GM18868 (cell line): ENCODE measurements around the gene BRD4.

Experiments used
- ATAC-seq: cut with Tn5 transposase; IDR thresholded peaks from one replicate; pipeline ENCODE4 v1.9.1; 2021; ENCODE audit warnings: mild to moderate bottlenecking, moderate library complexity; ENCODE audit not compliant: unreplicated experiment

Gene BRD4

DNA sequence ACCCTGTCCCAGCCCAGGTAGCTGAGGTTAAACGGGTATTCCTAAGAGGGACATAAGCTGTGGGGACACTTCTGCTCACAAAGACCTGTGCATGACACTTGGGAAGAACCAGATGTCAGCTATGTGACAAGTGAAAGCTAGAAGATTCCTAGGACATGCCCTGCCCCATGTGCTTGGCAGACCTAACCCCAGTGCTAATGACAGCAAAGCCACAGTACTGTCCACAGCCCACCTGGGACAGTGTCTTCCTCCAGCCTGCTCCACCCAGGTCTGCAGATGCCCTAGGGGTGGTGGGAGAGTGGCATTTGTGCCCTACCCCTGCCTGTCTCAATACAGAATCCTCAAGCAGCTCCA is 81.7 kb downstream of the BRD4 start:
- no peak for ATAC-seq

DNA sequence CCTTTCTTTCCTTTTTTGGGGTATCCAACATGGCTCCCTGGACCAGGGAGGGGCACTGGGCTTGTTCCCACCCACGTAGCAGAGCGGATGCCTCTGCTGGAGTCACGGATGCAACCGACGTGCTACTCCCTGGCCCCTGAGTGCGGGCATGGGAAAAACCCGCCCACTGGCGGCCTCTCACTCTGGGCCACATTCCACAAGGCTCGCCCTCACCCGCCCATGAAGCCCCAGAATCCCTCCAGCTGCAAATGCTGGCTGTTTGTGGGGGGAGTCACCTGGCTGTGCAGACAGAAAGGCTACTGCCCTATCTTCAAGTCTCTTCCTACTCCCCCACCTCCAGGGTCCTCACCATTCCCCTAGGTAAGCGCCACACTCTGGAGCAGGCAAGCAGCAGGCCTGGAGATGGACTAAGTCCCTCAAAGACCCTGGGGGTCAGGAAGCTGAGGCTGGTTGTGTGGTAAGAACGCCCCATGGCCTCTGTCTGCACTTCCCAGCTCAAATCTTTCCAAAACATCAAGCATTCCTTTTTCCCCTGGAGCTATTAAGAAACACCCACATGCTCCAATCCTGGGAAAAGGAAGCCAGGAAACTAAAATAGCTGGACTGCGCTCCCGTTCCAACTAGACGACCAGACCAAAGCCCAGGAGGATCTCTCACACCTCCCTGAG is 82.2 kb downstream of the BRD4 start:
- ATAC-seq: no peak

DNA sequence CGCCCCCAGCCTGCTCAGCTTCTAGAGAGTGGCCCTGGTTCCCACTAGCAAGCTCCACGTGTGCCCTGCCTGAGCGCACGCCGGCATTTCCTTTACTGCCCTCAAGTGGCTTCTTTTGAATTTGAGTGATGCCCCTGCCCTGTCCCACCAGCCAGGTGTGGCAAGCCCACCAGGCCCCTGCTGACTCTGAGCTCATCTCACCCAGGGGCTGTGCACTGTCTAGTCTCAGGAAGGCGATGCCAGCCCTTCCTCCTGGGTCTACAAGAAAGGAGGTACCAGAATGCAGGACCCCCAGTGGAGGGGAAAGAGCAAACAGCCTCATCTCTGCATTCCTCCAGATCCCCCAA is 82.8 kb downstream of the BRD4 start:
- no peak for ATAC-seq

DNA sequence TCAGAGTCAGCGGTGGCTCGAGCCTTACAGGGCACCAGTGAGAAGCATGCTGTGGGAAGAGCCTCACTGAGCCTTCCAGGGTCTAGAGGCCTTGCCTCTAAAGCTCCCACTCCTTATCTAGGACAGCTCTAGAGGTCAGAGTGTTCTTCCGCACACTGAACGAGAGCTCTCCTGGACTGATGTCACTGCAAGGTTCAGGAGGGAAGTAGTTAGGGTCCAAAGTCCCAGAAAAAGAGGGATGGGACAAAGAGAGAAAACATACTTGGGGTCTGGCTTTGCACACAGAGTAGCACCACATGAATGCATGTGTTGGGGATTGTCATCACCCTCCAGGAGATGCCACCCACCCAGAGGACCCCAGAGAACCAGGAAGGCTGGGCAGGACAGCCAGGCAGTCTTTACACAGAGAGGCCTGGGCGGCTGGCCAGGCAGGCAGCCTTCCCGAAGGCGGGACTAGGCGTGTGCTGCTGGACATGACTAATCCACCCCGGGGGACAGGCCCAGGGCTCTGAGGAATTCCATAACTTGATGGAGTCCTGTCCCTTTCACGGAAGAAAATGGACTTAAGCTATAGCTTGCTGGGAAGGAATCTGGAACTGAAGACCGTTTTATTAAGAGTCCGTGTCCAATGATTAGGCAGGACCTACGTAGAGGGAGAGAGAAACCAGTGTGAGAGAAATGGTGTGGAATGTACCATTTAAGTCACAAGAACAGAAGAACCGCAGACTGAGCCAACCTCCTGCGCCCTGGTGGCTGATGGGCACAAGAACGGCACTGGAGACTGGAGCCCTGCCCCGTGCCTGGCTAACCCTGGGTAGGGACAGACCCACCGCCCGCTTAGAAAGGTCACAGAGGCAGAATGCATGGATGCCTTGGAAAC is 83.5 kb downstream of the BRD4 start:
- no peak for ATAC-seq

- no peak for ATAC-seq
These were observed 84.2 kb downstream of the BRD4 start for GRCh38 chr19:15248106-15248505.

DNA sequence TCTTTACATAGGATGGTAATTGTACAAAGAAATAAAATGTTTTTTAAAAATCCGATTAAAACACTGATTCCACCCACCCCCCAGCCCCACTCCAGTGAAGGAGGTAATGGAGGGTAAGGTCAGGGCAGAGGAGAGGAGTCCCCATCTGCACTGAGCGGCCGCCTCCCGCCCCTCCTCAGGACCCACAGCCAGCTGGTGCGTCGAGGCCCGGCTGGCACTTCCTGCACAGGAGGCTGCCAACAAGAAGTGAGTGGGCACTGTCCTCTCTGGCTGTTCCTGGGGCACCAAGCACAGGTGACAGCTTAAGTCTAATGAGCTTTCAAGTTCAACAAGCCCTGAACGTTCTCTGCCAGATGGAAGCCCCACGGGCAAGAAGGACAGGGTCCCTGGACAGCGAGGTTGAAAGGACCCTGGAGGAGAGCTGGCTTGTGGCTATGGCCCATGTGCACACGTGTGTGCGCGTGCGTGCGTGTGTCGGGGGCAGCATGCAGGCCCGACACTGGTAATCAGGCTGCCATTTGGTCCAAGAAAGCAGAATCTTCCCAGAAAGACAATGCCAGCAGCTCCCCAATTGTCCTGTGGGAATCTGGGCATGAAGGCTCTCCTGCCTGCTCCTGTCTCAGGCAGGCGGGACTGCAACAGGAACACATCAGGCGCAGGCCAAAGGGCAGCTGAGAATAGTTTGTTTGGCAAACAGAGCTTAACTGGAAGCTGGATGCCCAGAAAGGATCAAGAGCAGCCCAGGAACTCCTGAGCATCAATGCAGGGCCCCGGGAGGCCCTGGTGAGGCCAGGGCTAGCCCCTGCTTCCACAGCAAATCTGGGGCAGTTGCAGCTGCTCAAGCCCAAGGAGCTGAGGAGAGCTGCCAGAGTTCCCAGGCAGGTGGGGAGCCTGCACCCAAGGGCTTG is 85.0 kb downstream of the BRD4 start:
- no peak for ATAC-seq

- ATAC-seq: no peak
These were observed 86.2 kb downstream of the BRD4 start for GRCh38 chr19:15246198-15246481.

DNA sequence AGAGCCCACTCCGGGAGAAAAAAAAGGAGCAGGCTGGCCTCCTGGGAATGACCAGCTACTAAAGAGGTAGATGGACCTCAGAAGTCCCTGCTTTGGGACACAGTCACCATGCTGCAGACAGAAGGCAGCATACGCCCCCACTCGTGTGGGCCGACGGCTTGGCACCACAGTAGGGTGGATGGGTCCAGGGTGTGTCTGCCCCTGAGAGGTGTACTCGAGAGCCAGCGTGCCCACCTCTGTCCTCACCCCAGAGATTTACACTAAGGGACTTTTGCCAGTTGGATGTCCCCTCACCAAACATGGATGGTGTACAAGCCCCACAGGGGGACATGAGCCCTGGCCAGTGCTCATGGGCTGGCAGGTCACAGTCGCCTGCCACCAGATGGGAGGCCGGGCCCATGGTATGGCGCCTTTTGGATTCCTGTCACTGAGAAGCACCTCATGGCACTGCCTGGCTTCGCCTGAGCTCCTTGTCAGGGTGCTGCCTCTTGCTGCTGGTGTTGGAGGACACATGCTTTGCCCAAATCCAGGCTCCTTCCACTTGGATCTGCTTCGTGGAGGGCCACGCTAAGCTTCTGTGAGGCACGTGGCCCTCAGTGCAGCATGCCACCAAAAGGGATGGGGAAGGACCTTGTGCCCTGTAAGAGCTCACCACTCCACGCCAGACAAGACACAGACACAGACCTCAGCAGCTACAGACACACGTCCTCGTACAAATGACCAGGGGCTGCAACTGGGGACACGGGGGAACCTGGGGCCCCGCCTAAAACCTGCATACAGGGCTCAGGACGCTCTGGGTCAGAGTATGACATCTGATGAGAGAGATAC is 86.8 kb downstream of the BRD4 start:
- no peak for ATAC-seq

- ATAC-seq: no peak
These were observed 87.5 kb downstream of the BRD4 start for GRCh38 chr19:15244808-15245207.

GRCh38 chr19:15244106-15244803 is 88.1 kb downstream of the BRD4 start:
- ATAC-seq: no peak

GRCh38 chr19:15243236-15243957 is 88.9 kb downstream of the BRD4 start:
- no peak for ATAC-seq

DNA sequence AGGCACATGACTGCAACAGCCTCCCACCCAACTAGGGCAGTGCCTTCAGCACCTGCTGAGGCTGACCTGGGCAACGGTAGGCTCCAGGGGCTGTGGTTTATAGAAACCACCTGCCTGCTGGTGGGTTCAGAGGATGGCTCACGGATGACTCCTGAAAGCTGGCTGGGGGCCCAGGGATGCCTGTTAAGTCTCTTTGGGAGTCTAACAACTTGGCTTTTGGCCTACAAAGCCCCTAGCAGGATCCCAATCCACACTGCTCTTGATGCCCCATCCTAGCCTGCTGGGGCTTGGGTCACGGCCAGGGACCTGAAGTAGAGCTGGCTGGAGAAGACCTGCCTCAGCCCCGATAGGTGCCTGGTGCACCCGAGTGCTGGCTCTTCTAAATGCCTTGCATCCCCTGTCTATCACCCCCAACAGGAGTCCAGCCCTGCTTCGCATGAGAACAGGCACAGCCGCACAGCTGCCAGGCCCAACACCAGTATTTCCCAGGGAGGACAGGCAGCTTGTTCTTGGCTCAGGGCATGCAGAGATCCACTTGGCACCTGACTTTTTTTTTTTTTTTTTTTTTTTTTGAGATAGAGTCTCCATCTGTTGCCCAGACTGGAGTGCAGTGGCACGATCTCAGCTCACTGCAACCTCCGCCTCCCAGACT is 91.0 kb downstream of the BRD4 start:
- ATAC-seq: no peak

GRCh38 chr19:15240515-15240914 is 91.8 kb downstream of the BRD4 start:
- no peak for ATAC-seq

GRCh38 chr19:15239337-15239949 is 92.9 kb downstream of the BRD4 start:
- ATAC-seq: no peak

- ATAC-seq: no peak
These were observed 93.6 kb downstream of the BRD4 start for GRCh38 chr19:15238639-15239155.

GRCh38 chr19:15237759-15238638 is 94.3 kb downstream of the BRD4 start:
- no peak for ATAC-seq

- no peak for ATAC-seq
These were observed 95.5 kb downstream of the BRD4 start for GRCh38 chr19:15236886-15237285.

DNA sequence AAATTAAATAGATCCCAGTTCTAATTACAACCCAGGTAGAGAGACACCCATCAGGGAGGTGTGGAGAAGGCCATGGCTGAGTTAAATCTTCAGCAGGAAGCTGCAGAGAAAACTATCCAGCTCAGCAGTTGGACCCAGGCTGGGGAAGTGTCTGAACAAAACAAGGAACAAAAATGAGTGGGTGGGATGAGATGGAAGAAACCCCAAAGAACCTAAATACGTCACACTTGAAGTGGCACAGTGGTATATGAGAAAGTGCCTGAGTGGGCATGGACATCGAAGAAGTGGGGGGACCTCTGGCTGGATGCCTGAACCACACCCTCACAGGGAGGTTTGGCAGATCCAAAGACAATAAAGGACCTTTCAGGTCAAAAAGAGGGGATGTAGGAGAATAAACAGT is 96.6 kb downstream of the BRD4 start:
- no peak for ATAC-seq
